HepG2 (cell line): ENCODE measurements around the gene HOXD3. TPM values are rescaled to one million over a fixed set of nuclear protein-coding genes. Genes with fewer than 3 reads are reported as not detected.

Source experiments
- DNMT3B ChIP-seq: conservative IDR thresholded peaks from 2 replicates; pipeline ENCODE4 v1.6.1; 2016; ENCODE audit warnings: missing biosample characterization, control low read depth
- DR1 ChIP-seq: sonication (generic); formaldehyde crosslinking; IDR thresholded peaks from 2 replicates; pipeline ENCODE4 v1.8.0; 2021; ENCODE audit warnings: mild to moderate bottlenecking, missing genetic modification reagents, inconsistent platforms
- ESRRA ChIP-seq: sonication (generic); formaldehyde crosslinking; IDR thresholded peaks from 2 replicates; pipeline ENCODE4 v1.5.1; 2020; ENCODE audit warnings: mild to moderate bottlenecking, low read depth, missing genetic modification reagents
- HINFP ChIP-seq: sonication (generic); formaldehyde crosslinking; IDR thresholded peaks from 2 replicates; pipeline ENCODE4 v1.4.0; 2020; ENCODE audit warnings: low read depth, mild to moderate bottlenecking, missing genetic modification reagents
- IKZF1 ChIP-seq: fragments of 450-650 bp; IDR thresholded peaks from 2 replicates; pipeline ENCODE4 v1.7.1; 2016
- IRF2 ChIP-seq: IDR thresholded peaks from 2 replicates; pipeline ENCODE4 v1.6.1; 2018; ENCODE audit warnings: missing genetic modification reagents, missing compliant biosample characterization
- NCOA2 ChIP-seq: sonication (generic); formaldehyde crosslinking; IDR thresholded peaks from 2 replicates; pipeline ENCODE4 v1.8.0; 2022; ENCODE audit warnings: inconsistent platforms
- NFE2L2 ChIP-seq: fragments of 150-350 bp; IDR thresholded peaks from 2 replicates; pipeline ENCODE4 v1.6.1; 2014; ENCODE audit warnings: low read length
- NPAS2 ChIP-seq: sonication (generic); formaldehyde crosslinking; IDR thresholded peaks from 2 replicates; pipeline ENCODE4 v1.8.0; 2022; ENCODE audit warnings: mild to moderate bottlenecking, missing genetic modification reagents, borderline replicate concordance
- ONECUT2 ChIP-seq: sonication (generic); formaldehyde crosslinking; IDR thresholded peaks from 2 replicates; pipeline ENCODE4 v1.4.0; 2020; ENCODE audit warnings: missing genetic modification reagents
- PLRG1 ChIP-seq: fragments of 450-650 bp; conservative IDR thresholded peaks from 2 replicates; pipeline ENCODE4 v1.6.1; 2016
- SIX1 ChIP-seq: sonication (generic); formaldehyde crosslinking; IDR thresholded peaks from 2 replicates; pipeline ENCODE4 v1.4.0; 2020; ENCODE audit warnings: missing genetic modification reagents, borderline replicate concordance
- SMARCE1 ChIP-seq: fragments of 450-650 bp; IDR thresholded peaks from 2 replicates; pipeline ENCODE4 v1.6.1; 2017; ENCODE audit warnings: borderline replicate concordance
- YEATS2 ChIP-seq: sonication (generic); formaldehyde crosslinking; IDR thresholded peaks from 2 replicates; pipeline ENCODE4 v1.4.0; 2020; ENCODE audit warnings: missing genetic modification reagents, borderline replicate concordance
- ZGPAT ChIP-seq: IDR thresholded peaks from 2 replicates; pipeline ENCODE4 v1.6.1; 2016; ENCODE audit warnings: mild to moderate bottlenecking
- ZNF143 ChIP-seq: sonication (generic); formaldehyde crosslinking; IDR thresholded peaks from 2 replicates; pipeline ENCODE4 v1.4.0; 2020; ENCODE audit warnings: missing genetic modification reagents
- ZNF7 ChIP-seq: IDR thresholded peaks from 2 replicates; pipeline ENCODE4 v1.6.1; 2016; ENCODE audit warnings: missing biosample characterization, missing genetic modification reagents
- ZNF883 ChIP-seq: sonication (generic); formaldehyde crosslinking; IDR thresholded peaks from 2 replicates; pipeline ENCODE4 v1.5.1; 2020; ENCODE audit warnings: mild to moderate bottlenecking, missing genetic modification reagents; ENCODE audit errors: not compliant biosample characterization
- polyA plus RNA-seq, 8 experiments: library from polyadenylated mRNA; depleted of rRNA in 3 of 8; stranded (reverse) in 7 of 8; unstranded in 1 of 8; fragments of >200 nt; fragmentation: Illumina TruSeq in 4 of 8; extraction: Trizol in 4 of 8; gene quantifications; 2 replicates each; pipeline versions ENCODE4 v1.2.1 to v1.2.3, GENCODE V29; 2011 to 2016; ENCODE audit warnings: low read depth in 4 of 8, missing spikeins in 1 of 8, mixed read lengths in 1 of 8; ENCODE audit not compliant: insufficient read depth in 1 of 8
- total RNA-seq, 5 experiments: library from RNA; depleted of rRNA; stranded (reverse); fragments of >200 nt; fragmentation: Illumina TruSeq; extraction: Trizol; gene quantifications; 2 replicates each; pipeline ENCODE4 v1.2.3, GENCODE V29; 2016; ENCODE audit warnings: low read depth in 1 of 5
- TF ChIP-seq, protein P1 (sequence below): sonication (generic); formaldehyde crosslinking; IDR thresholded peaks from 2 replicates; pipeline ENCODE4 v1.9.0; 2022; ENCODE audit warnings: low read depth, missing genetic modification reagents
- TF ChIP-seq, protein P2 (sequence below): sonication (generic); formaldehyde crosslinking; IDR thresholded peaks from 2 replicates; pipeline ENCODE4 v1.4.0; 2020; ENCODE audit warnings: missing genetic modification reagents, borderline replicate concordance
- TF ChIP-seq, protein P3 (sequence below): sonication (generic); formaldehyde crosslinking; IDR thresholded peaks from 2 replicates; pipeline ENCODE4 v1.8.0; 2022; ENCODE audit warnings: mild to moderate bottlenecking, missing genetic modification reagents, moderate library complexity

Gene HOXD3
- total and polyA plus RNA-seq, 2 of the 13 experiments (the other 11 are each of a cell fraction or from before 2014, with no cell fraction given) = 0.05 to 0.09 TPM

DNA sequence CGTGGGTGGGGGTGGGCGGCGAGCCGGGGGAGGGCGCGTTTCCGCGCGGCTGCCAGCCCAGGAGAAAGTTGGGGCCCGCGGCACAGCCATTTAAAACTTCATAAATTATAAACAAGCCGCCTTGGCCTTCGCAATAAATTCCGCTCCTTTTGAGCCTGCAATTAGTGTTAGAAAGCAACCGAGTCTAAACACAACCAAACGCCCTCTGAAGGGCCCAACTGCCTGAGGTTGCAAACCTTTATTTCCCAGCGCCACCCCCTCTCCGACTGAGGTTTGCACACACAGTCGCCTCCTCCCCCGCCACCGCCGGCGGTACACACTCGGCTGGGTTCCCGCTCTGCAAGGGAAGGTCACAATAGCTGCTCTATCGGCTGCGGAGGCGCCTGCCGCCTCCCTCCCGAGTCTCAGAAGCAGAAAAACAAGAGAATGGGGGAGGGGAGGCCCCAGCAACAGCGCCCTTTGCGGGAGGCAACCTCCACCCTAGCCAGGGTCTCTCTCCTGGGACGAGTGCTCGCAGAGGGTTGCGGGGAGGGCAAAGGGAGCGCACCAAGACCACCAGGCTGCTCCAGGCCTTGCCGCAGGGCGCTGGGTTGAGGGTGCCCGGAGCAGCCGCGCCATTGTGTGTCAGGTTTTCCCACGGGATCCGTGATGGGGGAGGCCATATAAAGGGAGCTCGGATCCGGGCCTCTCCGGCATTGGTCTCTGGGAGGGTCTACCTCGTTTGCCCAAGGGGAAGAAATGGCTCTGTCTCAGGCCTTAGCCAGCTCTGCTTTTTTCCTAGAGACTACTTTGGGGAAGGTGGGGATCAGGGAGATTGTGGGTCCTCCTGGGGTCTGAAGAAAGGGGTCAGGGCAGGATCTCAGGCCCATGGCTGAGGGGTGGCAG lies 18.0 kb downstream of the HOXD3 start (continued):
- no peak for TF ChIP-seq SIX1
- no peak for TF ChIP-seq NCOA2 (CRISPR knock-in tag)
- no peak for TF ChIP-seq ZNF7 (CRISPR knock-in tag)
- TF ChIP-seq PLRG1 = no peak
- no peak for TF ChIP-seq NFE2L2
- TF ChIP-seq SMARCE1 = no peak
- TF ChIP-seq NPAS2 (CRISPR knock-in tag) = no peak
- TF ChIP-seq ZNF143 (CRISPR knock-in tag) = no peak
- no peak for TF ChIP-seq DR1 (CRISPR knock-in tag)
- TF ChIP-seq IKZF1 = no peak
- no peak for TF ChIP-seq YEATS2 (CRISPR knock-in tag)
- TF ChIP-seq, protein P1, sequence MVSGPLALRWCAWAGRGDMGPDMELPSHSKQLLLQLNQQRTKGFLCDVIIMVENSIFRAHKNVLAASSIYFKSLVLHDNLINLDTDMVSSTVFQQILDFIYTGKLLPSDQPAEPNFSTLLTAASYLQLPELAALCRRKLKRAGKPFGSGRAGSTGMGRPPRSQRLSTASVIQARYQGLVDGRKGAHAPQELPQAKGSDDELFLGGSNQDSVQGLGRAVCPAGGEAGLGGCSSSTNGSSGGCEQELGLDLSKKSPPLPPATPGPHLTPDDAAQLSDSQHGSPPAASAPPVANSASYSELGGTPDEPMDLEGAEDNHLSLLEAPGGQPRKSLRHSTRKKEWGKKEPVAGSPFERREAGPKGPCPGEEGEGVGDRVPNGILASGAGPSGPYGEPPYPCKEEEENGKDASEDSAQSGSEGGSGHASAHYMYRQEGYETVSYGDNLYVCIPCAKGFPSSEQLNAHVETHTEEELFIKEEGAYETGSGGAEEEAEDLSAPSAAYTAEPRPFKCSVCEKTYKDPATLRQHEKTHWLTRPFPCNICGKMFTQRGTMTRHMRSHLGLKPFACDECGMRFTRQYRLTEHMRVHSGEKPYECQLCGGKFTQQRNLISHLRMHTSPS (CRISPR knock-in tag) = no peak
- no peak for TF ChIP-seq DNMT3B (CRISPR knock-in tag)
- TF ChIP-seq, protein P2, sequence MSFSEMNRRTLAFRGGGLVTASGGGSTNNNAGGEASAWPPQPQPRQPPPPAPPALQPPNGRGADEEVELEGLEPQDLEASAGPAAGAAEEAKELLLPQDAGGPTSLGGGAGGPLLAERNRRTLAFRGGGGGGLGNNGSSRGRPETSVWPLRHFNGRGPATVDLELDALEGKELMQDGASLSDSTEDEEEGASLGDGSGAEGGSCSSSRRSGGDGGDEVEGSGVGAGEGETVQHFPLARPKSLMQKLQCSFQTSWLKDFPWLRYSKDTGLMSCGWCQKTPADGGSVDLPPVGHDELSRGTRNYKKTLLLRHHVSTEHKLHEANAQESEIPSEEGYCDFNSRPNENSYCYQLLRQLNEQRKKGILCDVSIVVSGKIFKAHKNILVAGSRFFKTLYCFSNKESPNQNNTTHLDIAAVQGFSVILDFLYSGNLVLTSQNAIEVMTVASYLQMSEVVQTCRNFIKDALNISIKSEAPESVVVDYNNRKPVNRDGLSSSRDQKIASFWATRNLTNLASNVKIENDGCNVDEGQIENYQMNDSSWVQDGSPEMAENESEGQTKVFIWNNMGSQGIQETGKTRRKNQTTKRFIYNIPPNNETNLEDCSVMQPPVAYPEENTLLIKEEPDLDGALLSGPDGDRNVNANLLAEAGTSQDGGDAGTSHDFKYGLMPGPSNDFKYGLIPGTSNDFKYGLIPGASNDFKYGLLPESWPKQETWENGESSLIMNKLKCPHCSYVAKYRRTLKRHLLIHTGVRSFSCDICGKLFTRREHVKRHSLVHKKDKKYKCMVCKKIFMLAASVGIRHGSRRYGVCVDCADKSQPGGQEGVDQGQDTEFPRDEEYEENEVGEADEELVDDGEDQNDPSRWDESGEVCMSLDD = no peak
- no peak for TF ChIP-seq ESRRA
- TF ChIP-seq HINFP (CRISPR knock-in tag) = no peak
- TF ChIP-seq ZNF883 = no peak
- TF ChIP-seq IRF2 (CRISPR knock-in tag) = no peak
- TF ChIP-seq, protein P3, sequence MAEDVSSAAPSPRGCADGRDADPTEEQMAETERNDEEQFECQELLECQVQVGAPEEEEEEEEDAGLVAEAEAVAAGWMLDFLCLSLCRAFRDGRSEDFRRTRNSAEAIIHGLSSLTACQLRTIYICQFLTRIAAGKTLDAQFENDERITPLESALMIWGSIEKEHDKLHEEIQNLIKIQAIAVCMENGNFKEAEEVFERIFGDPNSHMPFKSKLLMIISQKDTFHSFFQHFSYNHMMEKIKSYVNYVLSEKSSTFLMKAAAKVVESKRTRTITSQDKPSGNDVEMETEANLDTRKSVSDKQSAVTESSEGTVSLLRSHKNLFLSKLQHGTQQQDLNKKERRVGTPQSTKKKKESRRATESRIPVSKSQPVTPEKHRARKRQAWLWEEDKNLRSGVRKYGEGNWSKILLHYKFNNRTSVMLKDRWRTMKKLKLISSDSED = no peak
- no peak for TF ChIP-seq ZGPAT (CRISPR knock-in tag)
- 0 out of 2 replicates have a peak, but pooled peaks have one; percentile 13 for TF ChIP-seq ONECUT2 (CRISPR knock-in tag)
